ENCODE measurements around the gene P2RX7.

DNA sequence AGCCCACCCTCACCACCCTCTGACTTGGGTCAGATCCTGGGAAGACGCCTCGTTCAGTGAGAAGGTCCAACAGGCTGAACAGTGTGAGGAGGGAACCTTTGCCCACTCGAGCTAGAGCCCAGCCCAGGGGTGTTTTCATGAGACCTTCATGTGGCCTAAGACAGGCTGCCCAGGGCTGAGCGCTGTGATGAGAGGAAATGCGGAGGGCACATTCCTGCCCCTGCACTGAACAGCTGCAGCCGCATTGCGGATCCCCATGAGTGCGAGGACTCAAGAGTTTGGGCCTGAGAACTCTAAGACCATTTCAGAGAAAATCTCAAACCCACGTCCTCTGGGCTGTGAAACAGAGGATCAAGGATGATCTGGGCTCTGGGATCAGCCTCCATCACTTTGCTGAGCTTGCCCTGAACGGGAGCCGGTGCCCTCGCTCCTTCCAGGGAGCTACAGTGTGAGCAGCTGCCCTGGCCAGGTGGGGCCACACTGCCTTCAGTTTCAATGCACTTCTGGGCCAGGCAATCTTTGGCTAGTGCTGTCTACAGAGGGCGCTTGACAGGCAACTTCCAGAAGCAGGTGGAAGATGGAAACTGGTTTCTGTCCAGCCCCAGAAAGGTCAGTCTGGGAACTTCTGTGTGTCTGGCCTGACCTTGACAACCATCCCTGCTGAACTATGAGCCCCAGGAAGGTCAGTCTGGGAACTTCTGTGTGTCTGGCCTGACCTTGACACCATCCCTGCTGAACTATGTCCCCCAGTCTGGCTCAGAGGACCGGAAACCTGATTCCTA, 43.5 kb upstream of the P2RX7 start:
- TF ChIP-seq, protein P1, sequence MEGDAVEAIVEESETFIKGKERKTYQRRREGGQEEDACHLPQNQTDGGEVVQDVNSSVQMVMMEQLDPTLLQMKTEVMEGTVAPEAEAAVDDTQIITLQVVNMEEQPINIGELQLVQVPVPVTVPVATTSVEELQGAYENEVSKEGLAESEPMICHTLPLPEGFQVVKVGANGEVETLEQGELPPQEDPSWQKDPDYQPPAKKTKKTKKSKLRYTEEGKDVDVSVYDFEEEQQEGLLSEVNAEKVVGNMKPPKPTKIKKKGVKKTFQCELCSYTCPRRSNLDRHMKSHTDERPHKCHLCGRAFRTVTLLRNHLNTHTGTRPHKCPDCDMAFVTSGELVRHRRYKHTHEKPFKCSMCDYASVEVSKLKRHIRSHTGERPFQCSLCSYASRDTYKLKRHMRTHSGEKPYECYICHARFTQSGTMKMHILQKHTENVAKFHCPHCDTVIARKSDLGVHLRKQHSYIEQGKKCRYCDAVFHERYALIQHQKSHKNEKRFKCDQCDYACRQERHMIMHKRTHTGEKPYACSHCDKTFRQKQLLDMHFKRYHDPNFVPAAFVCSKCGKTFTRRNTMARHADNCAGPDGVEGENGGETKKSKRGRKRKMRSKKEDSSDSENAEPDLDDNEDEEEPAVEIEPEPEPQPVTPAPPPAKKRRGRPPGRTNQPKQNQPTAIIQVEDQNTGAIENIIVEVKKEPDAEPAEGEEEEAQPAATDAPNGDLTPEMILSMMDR (IDR thresholded peaks at IDR 0.05; ENCODE audit: low read length), result peak; percentile 30
- TF ChIP-seq EZH2phosphoT487 (IDR thresholded peaks at IDR 0.05; ENCODE audit: low read length), result no peak
